GM21717 (cell line): Measurements from ENCODE around the gene MTX1.
"Not testable (repeated sequence)": the region's sequence is repeated elsewhere in the genome, so short reads cannot be mapped to it uniquely, and the experiment has no call there.

Experiments used
- ATAC-seq: cut with Tn5 transposase; IDR thresholded peaks from one replicate; pipeline ENCODE4 v1.9.1; 2021; ENCODE audit warnings: mild to moderate bottlenecking, moderate library complexity; ENCODE audit not compliant: unreplicated experiment

The MTX1 gene

GRCh38 chr1:155208541-155209311, at the start of gene MTX1:
Gene MTX1, plus strand, starts transcription at chr1:155208695. Its CDS starts 110 bp downstream, at chr1:155208805.
- ATAC-seq: peak; percentile 59

DNA sequence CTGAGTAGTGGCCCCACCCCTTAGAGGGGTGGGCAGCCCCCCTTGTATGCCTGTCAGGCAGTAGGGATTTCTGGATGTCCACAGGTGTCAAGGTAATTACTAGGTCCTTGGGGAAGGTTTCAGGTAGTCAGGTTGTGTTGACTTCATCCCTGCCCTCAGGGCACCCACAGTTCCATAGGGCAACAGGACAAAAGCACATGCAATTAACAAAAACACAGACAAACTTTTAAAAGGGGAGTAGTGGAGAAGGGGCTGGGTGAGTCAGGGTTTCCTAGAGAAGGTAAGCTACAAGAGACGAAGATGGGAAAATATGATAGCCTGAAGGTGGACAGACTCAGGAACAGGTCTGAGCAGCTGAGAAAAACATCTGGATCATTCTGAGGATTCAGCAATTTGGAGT, 49.5 kb upstream of the MTX1 start:
- no peak for ATAC-seq

DNA sequence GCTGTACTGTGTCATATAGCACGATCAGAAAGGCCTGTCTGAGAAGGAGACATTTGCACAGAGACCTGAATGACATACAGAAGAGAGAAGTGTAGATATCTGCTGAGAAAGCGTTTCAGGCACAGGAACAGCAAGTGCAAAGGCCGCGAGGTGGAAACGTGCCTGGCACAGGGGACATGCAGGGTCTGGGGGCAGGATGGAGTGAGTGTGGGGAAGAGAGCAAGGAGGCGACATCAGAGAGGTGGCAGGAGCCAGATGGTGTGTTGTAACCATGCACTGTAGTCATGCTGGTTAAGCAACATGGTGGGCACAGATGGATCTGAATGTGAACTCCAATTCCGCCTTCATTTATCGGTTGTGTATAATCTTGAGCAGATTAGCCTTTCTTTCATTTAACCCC, 48.4 kb upstream of the MTX1 start:
- ATAC-seq: no peak

GRCh38 chr1:155162631-155163030, 45.9 kb upstream of the MTX1 start:
- not testable (repeated sequence) for ATAC-seq

GRCh38 chr1:155163785-155164184, 44.7 kb upstream of the MTX1 start:
- ATAC-seq: not testable (repeated sequence)

GRCh38 chr1:155164625-155165024, 43.9 kb upstream of the MTX1 start:
- not testable (repeated sequence) for ATAC-seq

DNA sequence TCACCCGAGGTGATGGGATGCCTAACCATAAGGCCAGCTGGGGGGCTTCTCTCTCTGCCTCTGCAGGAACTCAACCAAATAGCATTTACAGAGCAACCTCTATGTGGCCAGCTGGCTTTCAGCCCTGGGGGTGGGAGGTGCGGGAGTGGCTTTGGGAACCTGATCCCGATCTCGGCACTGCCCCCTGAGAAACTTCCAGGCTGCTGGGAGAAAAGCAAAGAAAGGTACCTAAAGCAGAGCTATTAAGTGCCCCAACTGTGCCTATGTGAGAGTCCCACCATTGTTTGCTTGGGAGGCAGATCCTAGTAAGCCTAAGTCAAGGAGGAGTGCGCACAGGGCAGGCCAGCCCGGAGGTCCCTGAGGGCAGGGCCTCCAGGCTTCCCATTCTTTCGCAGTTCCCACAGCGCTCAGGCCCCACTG, 42.4 kb upstream of the MTX1 start:
- no peak for ATAC-seq

- ATAC-seq: no peak
Observed at GRCh38 chr1:155166471-155167165, 41.9 kb upstream of the MTX1 start.

GRCh38 chr1:155167166-155168104, 41.1 kb upstream of the MTX1 start:
- peak; percentile 45 for ATAC-seq

- ATAC-seq: not testable (repeated sequence)
Observed at GRCh38 chr1:155168105-155168445, 40.4 kb upstream of the MTX1 start.

DNA sequence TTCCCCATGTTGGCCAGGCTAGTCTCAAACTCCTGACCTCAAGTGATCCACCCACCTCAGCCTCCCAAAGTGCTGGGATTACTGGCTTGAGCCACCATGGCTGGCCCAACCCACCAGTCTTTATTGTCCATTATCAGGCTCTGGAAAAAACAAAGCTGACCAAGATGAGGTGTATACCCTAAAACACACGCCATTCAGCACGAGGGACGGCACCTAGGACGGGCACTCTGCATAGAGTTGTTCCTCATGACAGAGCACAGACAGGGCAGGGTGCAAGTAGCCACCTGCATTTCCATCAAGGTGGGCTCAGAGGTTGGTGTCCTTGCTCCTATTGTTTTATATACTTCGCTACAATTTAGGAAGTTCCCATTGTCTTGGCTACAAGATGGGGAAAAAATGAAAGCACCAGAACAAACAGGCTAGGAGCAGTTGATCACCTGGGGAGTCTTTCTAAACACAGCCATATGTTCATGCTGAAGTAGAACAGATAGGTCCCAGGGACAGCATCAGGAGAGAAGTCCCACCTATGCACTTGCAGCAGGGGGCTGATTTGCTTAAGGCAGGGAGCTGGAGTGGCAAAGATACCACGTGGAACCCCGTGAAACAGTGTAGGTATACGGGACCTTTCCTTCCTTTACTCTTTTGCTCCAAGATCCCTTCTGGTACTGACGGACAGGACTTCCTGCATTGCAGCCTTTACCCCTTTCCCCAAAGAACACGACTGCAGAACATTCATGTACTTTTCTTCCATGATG, 39.9 kb upstream of the MTX1 start:
- no peak for ATAC-seq

DNA sequence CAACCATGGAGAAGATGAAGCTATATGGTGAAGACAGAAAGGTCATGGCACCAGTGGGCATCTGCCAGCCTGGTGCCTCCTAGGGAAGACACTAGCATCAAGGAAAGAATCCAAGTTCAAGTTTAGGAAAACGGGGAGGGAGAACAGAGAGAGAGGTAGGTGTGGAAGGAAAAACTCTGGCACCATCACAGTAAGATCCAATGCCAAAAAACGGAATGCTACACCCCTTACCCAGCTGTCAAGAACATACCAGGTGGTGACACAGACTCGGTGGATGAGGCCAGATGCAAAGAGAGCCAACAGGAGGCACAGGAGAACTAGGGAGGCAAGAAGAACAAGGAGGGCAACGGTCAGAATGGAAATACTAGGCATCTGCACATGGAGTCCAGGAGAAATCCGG, 39.0 kb upstream of the MTX1 start:
- no peak for ATAC-seq

GRCh38 chr1:155170101-155170785, 38.3 kb upstream of the MTX1 start:
- ATAC-seq: no peak

DNA sequence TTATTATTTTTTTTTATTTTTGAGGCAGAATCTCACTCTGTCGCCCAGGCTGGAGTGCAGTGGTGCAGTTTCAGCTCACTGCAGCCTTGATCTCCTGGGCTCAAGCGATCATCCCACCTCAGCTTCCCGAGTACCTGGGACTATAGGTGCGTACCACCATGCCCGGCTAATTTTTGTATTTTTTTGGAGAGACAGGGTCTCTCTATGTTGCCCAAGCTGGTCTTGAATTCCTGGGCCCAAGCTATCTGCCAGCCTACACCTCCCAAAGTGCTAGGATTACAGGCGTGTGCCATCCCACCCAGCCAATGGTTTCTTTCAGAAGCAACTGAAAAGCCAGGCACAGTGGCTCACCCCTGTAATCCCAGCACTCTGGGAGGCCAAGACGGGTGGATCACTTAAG, 37.7 kb upstream of the MTX1 start:
- no peak for ATAC-seq

- ATAC-seq: no peak
Observed at GRCh38 chr1:155171836-155172731, 36.4 kb upstream of the MTX1 start.

DNA sequence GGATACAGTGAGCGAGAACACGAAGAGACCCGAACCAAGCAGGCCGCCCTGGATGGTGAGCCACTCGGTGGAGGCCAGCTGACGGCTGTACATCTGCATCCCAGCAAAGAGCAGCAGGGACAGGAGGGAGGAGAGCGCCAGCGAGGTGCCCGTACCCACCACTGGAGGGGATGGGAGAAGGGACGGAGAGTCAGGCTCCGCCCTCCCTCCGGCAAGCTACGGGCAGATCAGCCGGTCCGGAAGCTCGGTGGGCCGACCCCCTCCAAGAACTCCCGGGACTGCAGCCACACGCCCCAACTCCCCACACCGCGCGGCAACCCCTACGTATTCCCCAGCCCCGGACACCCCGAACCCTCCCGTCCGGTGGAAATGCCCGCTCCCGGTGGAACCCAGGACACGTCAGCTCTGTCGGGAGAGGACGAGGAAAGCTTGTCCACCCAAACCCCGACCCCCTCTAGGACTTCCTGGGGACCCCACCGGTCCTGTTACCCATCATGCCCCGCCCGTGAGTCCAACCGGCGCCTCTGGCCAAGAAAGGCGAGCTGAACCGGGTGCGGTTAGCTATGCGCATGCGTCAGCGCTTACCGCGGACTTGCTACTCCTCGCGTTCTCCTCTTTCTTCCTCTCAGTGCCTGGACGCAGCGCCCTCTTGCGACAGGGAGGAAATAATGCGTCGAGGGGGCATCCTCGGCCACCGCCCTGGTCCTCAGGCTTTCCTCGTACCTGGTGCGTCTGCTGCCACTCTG, 35.6 kb upstream of the MTX1 start, which contains the start of gene KRTCAP2:
TSS of gene KRTCAP2 (minus strand) at position 573 of the 746 bp plus-strand sequence. CDS start at position 493, 80 bp downstream.
- ATAC-seq: peak; percentile 52

- no peak for ATAC-seq
Observed at GRCh38 chr1:155173478-155174323, 34.8 kb upstream of the MTX1 start, which contains the start of gene TRIM46. Gene TRIM46, plus strand, starts transcription at chr1:155173849. Its CDS starts 118 bp downstream, at chr1:155173967.
